GM21528 (cell line): Measurements from ENCODE around the gene FAM236A.
"Not testable (repeated sequence)": the region's sequence is repeated elsewhere in the genome, so short reads cannot be mapped to it uniquely, and the experiment has no call there.

ENCODE experiments used
- ATAC-seq: cut with Tn5 transposase; IDR thresholded peaks from one replicate; pipeline ENCODE4 v1.9.1; 2021; ENCODE audit warnings: mild to moderate bottlenecking, moderate library complexity; ENCODE audit not compliant: unreplicated experiment, low FRiP score

Gene FAM236A

GRCh38 chrX:72937906-72938305 lies at the start of gene FAM236A:
Gene FAM236A, plus strand, starts transcription at chrX:72938206. Its CDS starts 57 bp downstream, at chrX:72938263.
- not testable (repeated sequence) for ATAC-seq

- not testable (repeated sequence) for ATAC-seq
These were observed 48.3 kb upstream of the FAM236A start for GRCh38 chrX:72889740-72890139.

GRCh38 chrX:72912315-72912714 lies 25.7 kb upstream of the FAM236A start, which contains the start of gene FAM236C:
Gene FAM236C, plus strand, starts transcription at chrX:72912615. Its CDS starts 100 bp downstream, at chrX:72912715.
- ATAC-seq, result not testable (repeated sequence)

GRCh38 chrX:72916096-72916495 lies 21.9 kb upstream of the FAM236A start:
- not testable (repeated sequence) for ATAC-seq

- not testable (repeated sequence) for ATAC-seq
These were observed 5.7 kb upstream of the FAM236A start for GRCh38 chrX:72932283-72932682.

DNA sequence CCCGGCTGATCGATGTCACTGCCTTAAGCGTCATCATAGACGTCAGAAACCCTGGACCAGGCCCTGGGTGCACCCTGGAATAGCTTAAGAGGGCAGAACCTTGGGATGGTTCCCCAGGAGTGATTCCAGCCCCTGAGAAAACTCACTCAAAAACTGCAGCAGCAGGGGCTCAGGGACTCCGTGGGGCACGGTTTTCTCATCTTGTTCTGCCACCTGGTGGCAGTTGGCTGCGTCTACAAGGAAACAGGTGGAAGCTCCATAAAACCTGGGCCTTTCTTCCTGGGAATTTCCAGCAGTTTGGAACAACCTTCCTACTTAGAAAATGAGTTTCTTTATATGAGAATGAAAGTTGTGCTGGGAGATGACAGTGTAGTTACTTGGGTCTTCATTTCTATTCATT lies 1.6 kb upstream of the FAM236A start:
- not testable (repeated sequence) for ATAC-seq

DNA sequence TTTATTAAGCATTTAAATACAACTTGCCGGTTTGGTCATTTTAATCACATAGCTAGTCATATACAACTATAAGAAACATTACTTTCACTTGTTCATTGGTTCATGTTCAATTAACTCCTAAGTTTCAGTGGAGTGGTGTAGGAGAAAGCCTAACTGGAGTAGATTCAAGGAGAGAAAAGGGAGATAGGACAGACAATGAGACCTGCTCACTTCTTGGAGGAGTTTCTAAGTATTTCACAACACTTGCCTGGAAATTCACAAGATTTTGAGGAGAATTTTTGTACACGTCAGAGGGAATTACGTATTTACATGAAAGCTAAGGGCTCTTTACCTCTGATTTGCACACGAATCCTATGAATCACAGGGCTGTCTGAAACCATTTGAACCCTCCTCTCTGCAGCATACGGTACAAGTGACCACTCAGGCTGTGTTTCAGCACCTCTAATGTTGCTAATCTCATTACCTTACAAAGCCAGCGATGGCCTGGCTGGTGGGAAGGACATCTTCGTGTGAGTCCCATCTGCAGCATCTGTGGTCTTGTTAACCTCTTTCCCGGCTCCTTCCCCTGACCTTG lies 1.0 kb upstream of the FAM236A start:
- ATAC-seq, result not testable (repeated sequence)

DNA sequence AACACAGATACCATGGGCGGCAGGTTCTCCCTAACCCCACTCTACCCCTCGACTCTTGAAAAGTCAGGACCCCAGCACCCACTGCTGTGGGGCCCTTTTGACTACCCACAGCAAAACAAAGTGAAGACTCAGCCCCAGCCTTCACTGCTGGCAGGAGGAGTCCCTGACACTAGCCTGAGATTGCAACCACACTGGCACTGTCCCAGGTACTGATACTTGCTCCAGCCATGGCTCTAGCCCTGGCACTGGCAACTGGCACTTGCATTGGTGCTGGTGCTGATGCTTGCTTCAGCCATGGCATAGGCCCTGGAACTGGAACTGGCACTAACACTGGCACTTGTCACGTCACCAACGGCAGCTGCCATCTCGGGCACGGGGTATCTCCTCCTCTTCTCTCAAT lies 4.3 kb downstream of the FAM236A start:
- ATAC-seq, result not testable (repeated sequence)

DNA sequence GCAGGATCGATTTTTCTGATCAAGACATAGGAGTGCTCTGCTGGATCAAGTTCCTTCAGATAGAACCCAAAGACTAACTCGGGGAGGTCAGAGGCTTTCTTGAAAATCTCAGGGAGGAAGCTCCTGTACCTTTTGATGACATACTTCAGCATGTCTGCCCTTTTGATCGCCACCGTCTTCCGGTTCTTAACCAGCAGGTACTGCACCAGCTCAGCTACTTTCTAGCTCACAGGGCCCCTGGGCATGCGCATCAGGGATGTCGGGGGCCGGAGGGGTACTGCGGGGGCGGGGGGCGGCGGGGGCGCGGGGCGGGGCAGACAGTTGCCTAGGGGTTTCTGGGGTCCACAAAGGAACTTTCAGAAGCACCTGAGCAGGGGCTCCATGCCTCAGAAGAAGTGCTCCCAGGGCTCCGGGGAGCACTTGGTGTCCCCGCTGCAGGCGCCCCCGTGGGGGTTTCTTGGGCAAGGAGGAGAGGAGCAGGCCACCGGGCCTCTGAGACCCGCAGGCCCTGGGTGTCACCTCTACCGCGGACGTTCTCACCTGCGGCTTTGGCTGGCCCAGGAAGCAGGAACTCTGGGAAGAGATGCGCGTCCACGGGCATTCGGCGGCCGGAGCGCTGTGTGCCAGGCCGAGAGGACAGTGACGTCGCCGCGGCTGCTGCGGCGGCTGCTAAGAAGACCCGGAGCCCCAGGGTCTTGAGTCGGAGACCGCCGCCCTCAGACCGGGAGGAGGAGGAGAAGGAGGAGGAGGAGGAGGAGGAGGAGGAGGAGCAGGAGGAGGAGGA lies 5.2 kb downstream of the FAM236A start:
- ATAC-seq, result not testable (repeated sequence)

DNA sequence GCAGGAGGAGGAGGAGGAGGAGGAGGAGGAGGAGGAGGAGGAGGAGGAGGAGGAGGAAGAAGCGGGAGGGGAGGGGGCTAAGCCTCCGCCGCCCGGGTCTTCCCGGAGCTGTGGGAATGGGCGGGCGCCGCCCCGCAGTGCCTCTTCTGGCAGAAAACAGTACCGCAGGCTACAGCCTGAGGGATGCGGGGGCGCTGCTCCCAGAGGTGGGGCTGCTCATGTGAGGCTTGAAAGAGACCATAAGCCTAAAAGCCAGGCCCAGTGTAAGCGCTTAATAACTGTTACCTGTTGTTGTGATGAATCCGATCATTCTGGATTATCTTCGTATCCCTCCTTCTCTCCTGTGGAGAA lies 5.8 kb downstream of the FAM236A start, which contains the start of gene DMRTC1:
TSS of gene DMRTC1 (minus strand) at position 19 of the 351 bp plus-strand sequence. CDS start 68,143 bp downstream, outside the sequence.
- ATAC-seq, result peak; percentile 71

DNA sequence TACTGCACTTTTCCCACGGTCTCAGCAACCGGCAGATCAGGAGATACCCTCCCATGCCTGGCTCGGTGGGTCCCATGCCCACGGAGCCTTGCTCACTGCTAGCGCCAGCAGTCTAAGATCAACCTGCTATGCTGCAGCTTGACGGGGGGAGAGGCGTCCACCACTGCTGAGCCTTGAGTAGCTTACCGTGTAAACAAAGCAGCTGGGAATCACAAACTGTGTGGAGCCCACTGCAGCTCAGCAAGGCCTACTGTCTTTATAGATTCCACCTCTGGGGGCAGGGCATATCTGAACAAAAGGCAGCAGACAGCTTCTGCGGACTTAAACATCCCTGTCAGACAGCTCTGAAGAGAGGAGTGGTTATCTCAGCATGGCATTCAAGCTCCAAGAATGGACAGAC lies 22.0 kb downstream of the FAM236A start:
- not testable (repeated sequence) for ATAC-seq

- not testable (repeated sequence) for ATAC-seq
These were observed 33.9 kb downstream of the FAM236A start for GRCh38 chrX:72971859-72972258.

DNA sequence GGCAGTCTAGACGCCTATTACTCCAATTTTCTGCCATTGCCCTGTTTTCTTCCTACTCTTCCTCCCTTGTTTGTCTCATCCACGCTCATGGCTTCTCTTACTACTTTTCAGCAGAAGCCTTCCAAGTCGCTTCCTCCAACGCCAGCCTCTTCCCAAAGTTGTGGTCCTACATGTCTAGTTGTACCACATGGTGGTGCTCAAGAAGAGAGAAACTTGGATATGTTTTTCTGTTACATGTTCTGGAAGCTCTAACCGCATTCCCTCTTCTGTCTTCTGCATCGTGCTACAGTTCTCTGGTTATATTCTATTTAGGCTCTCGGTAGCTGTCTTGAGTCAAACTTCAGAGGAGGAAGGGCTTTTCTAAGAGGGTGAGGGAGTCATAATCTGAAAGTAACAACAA lies 36.9 kb downstream of the FAM236A start:
- not testable (repeated sequence) for ATAC-seq

DNA sequence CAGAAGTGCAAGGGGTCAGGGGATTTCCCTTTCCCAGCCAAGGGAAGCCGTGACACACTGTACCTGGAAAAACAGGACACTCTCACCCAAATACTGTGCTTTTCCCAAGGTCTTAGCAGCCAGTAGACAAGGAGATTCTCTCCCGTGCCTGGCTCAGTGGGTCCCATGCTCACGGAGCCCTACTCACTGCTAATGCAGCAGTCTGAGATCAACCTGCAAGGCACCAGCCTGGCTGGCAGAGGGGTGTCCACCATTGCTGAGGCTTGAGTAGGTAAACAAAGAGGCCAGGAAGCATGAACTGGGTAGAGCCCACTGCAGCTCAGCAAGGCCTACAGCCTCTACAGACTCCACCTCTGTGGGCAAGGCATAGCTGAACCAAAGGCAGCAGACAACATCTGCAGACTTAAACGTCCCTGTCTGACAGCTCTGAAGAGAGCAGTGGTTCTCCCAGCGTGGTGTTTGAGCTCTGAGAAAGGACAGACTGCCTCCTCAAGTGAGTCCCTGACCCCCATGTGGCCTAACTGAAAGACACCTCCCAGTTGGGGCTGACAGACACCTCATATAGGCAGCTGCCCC lies 43.0 kb downstream of the FAM236A start:
- not testable (repeated sequence) for ATAC-seq
